ENCODE results near the gene CDK11A. TPM values are rescaled to one million over a fixed set of nuclear protein-coding genes. Genes with fewer than 3 reads are reported as not detected.
"Not testable (repeated sequence)": the region's sequence is repeated elsewhere in the genome, so short reads cannot be mapped to it uniquely, and the experiment has no call there.

Gene CDK11A
- total and polyA plus RNA-seq, 2 donors (not counting 1 experiment from before 2014, with no cell fraction given): 2.8 to 14.2 TPM

GRCh38 chr1:1728308-1729005, 4.3 kb upstream of the CDK11A start:
- not testable (repeated sequence) for H3K9ac ChIP-seq (ENCODE audit: insufficient read depth, low read length); H3K36me3 ChIP-seq (ENCODE audit: control insufficient read depth, insufficient read depth, low read length); H4K20me1 ChIP-seq (ENCODE audit: control insufficient read depth, extremely low read depth, insufficient read depth, low read length); H3K79me2 ChIP-seq (ENCODE audit: control insufficient read depth, insufficient read depth, low read length); H3K4me1 ChIP-seq (ENCODE audit: control insufficient read depth, extremely low read depth, insufficient read depth, low read length); H3K27me3 ChIP-seq (ENCODE audit: control insufficient read depth, insufficient read depth, low read length); H3K9me3 ChIP-seq (ENCODE audit: control insufficient read depth, insufficient read depth, low read depth, low read length); H2AFZ ChIP-seq (ENCODE audit: low read length)
- DNase-seq (ENCODE audit: low read depth in 2 of 2): peak in 1 of 2 donors; percentile 77
- peak overlapping the region in 1 of 4 experiments; percentile 21 for H3K4me3 ChIP-seq (replicated peaks in 1 of 4; ENCODE audit: control extremely low read depth in 1 of 4, insufficient read depth in 1 of 4, low read depth in 3 of 4, low read length in 4 of 4)
- peak overlapping the region; percentile 21 for H3K4me2 ChIP-seq (ENCODE audit: extremely low read depth, insufficient read depth, low read length)
- H3K27ac ChIP-seq (ENCODE audit: insufficient read depth, low read length): peak overlapping the region; percentile 72

GRCh38 chr1:1727131-1727651, 3.0 kb upstream of the CDK11A start:
- not testable (repeated sequence) for H4K20me1 ChIP-seq (ENCODE audit: control insufficient read depth, extremely low read depth, insufficient read depth, low read length); H3K9ac ChIP-seq (ENCODE audit: insufficient read depth, low read length); H3K4me2 ChIP-seq (ENCODE audit: extremely low read depth, insufficient read depth, low read length); H3K27me3 ChIP-seq (ENCODE audit: control insufficient read depth, insufficient read depth, low read length); H3K9me3 ChIP-seq (ENCODE audit: control insufficient read depth, insufficient read depth, low read depth, low read length); H3K27ac ChIP-seq (ENCODE audit: insufficient read depth, low read length); H3K4me3 ChIP-seq (replicated peaks in 1 of 4; ENCODE audit: control extremely low read depth in 1 of 4, insufficient read depth in 1 of 4, low read depth in 3 of 4, low read length in 4 of 4); H3K79me2 ChIP-seq (ENCODE audit: control insufficient read depth, insufficient read depth, low read length); DNase-seq (ENCODE audit: low read depth in 2 of 2); H3K4me1 ChIP-seq (ENCODE audit: control insufficient read depth, extremely low read depth, insufficient read depth, low read length); H2AFZ ChIP-seq (ENCODE audit: low read length); H3K36me3 ChIP-seq (ENCODE audit: control insufficient read depth, insufficient read depth, low read length)

- DNase-seq (ENCODE audit: low read depth in 2 of 2); H3K79me2 ChIP-seq (ENCODE audit: control insufficient read depth, insufficient read depth, low read length); H3K4me2 ChIP-seq (ENCODE audit: extremely low read depth, insufficient read depth, low read length): not testable (repeated sequence)
These were observed 1.9 kb upstream of the CDK11A start for GRCh38 chr1:1726088-1726487.

GRCh38 chr1:1721201-1721600, 3.0 kb downstream of the CDK11A start:
- Histone ChIP-seq H3K4me3 (replicated peaks in 1 of 4; ENCODE audit: control extremely low read depth in 1 of 4, insufficient read depth in 1 of 4, low read depth in 3 of 4, low read length in 4 of 4) (no peak overlapping the region), H3K4me2 (ENCODE audit: extremely low read depth, insufficient read depth, low read length) (no peak overlapping the region), H3K9ac (ENCODE audit: insufficient read depth, low read length) (no peak overlapping the region), H2AFZ (ENCODE audit: low read length) (no peak overlapping the region), H3K27ac (ENCODE audit: insufficient read depth, low read length) (no peak overlapping the region), H3K9me3 (ENCODE audit: control insufficient read depth, insufficient read depth, low read depth, low read length) (no peaks in the 10 kb centered on the region), H3K4me1 (ENCODE audit: control insufficient read depth, extremely low read depth, insufficient read depth, low read length) (no peaks in the 10 kb centered on the region), H3K79me2 (ENCODE audit: control insufficient read depth, insufficient read depth, low read length) (peaks cover 9% of the 10 kb centered on the region), H3K27me3 (ENCODE audit: control insufficient read depth, insufficient read depth, low read length) (no peaks in the 10 kb centered on the region), H4K20me1 (ENCODE audit: control insufficient read depth, extremely low read depth, insufficient read depth, low read length) (no peaks in the 10 kb centered on the region), H3K36me3 (ENCODE audit: control insufficient read depth, insufficient read depth, low read length) (peaks cover 7% of the 10 kb centered on the region)
- TF ChIP-seq EZH2 (IDR thresholded peaks at IDR 0.05; ENCODE audit: low read length, missing control alignments) (no peak), CTCF (conservative IDR thresholded peaks at IDR 0.05 in 1 of 2, IDR thresholded peaks at IDR 0.05 in 1 of 2; ENCODE audit: low read depth in 1 of 2, low read length in 2 of 2) (no peak)
- no peak for DNase-seq (ENCODE audit: low read depth in 2 of 2)

More at GRCh38 chr1:1726088-1726487, 1.9 kb upstream of the CDK11A start:
- not testable (repeated sequence) for H3K9me3 ChIP-seq (ENCODE audit: control insufficient read depth, insufficient read depth, low read depth, low read length); H3K4me1 ChIP-seq (ENCODE audit: control insufficient read depth, extremely low read depth, insufficient read depth, low read length); H3K9ac ChIP-seq (ENCODE audit: insufficient read depth, low read length); H2AFZ ChIP-seq (ENCODE audit: low read length); H3K4me3 ChIP-seq (replicated peaks in 1 of 4; ENCODE audit: control extremely low read depth in 1 of 4, insufficient read depth in 1 of 4, low read depth in 3 of 4, low read length in 4 of 4); H3K27ac ChIP-seq (ENCODE audit: insufficient read depth, low read length); H3K27me3 ChIP-seq (ENCODE audit: control insufficient read depth, insufficient read depth, low read length); H3K36me3 ChIP-seq (ENCODE audit: control insufficient read depth, insufficient read depth, low read length); H4K20me1 ChIP-seq (ENCODE audit: control insufficient read depth, extremely low read depth, insufficient read depth, low read length)

GRCh38 chr1:1715109-1715883, 8.9 kb downstream of the CDK11A start:
- not testable (repeated sequence) for H3K27ac ChIP-seq (ENCODE audit: insufficient read depth, low read length); H2AFZ ChIP-seq (ENCODE audit: low read length); H3K27me3 ChIP-seq (ENCODE audit: control insufficient read depth, insufficient read depth, low read length); H3K9me3 ChIP-seq (ENCODE audit: control insufficient read depth, insufficient read depth, low read depth, low read length); H3K36me3 ChIP-seq (ENCODE audit: control insufficient read depth, insufficient read depth, low read length); H3K9ac ChIP-seq (ENCODE audit: insufficient read depth, low read length); DNase-seq (ENCODE audit: low read depth in 2 of 2); H3K4me1 ChIP-seq (ENCODE audit: control insufficient read depth, extremely low read depth, insufficient read depth, low read length); H3K4me3 ChIP-seq (replicated peaks in 1 of 4; ENCODE audit: control extremely low read depth in 1 of 4, insufficient read depth in 1 of 4, low read depth in 3 of 4, low read length in 4 of 4); H4K20me1 ChIP-seq (ENCODE audit: control insufficient read depth, extremely low read depth, insufficient read depth, low read length); H3K79me2 ChIP-seq (ENCODE audit: control insufficient read depth, insufficient read depth, low read length); H3K4me2 ChIP-seq (ENCODE audit: extremely low read depth, insufficient read depth, low read length)

- H3K4me2 ChIP-seq (ENCODE audit: extremely low read depth, insufficient read depth, low read length); H3K79me2 ChIP-seq (ENCODE audit: control insufficient read depth, insufficient read depth, low read length); H3K27me3 ChIP-seq (ENCODE audit: control insufficient read depth, insufficient read depth, low read length); H3K27ac ChIP-seq (ENCODE audit: insufficient read depth, low read length); H3K4me3 ChIP-seq (replicated peaks in 1 of 4; ENCODE audit: control extremely low read depth in 1 of 4, insufficient read depth in 1 of 4, low read depth in 3 of 4, low read length in 4 of 4); H2AFZ ChIP-seq (ENCODE audit: low read length); H3K9me3 ChIP-seq (ENCODE audit: control insufficient read depth, insufficient read depth, low read depth, low read length); H4K20me1 ChIP-seq (ENCODE audit: control insufficient read depth, extremely low read depth, insufficient read depth, low read length); H3K4me1 ChIP-seq (ENCODE audit: control insufficient read depth, extremely low read depth, insufficient read depth, low read length); DNase-seq (ENCODE audit: low read depth in 2 of 2); H3K36me3 ChIP-seq (ENCODE audit: control insufficient read depth, insufficient read depth, low read length); H3K9ac ChIP-seq (ENCODE audit: insufficient read depth, low read length): not testable (repeated sequence)
These were observed 16.3 kb downstream of the CDK11A start for GRCh38 chr1:1707897-1708296.

Measured in fibroblast of lung (primary cell).